Transverse colon (tissue), 4 donors: ENCODE measurements around the gene DUSP12. TPM values are rescaled to one million over a fixed set of nuclear protein-coding genes. Genes with fewer than 3 reads are reported as not detected.

Source experiments
- DNase-seq: peaks from one replicate; pipeline ENCODE4 v3.0.0-alpha.2; 2019
- H3K27ac ChIP-seq, 4 donors: fragments of 200-600 bp; sonication (generic); 2 replicates each; pipeline ENCODE4 v1.5.1; 2016 to 2018; ENCODE audit warnings: inconsistent platforms in 4 of 4
- H3K27me3 ChIP-seq: fragments of 200-600 bp; sonication (generic); 2 replicates; pipeline ENCODE4 v1.5.1; 2017; ENCODE audit warnings: inconsistent platforms
- H3K36me3 ChIP-seq, 4 donors: fragments of 200-600 bp; sonication (generic); 2 replicates each; pipeline ENCODE4 v1.5.1; 2017 to 2019; ENCODE audit warnings: inconsistent platforms in 4 of 4
- H3K4me1 ChIP-seq, 4 donors: fragments of 200-600 bp; sonication (generic); 2 replicates each; pipeline ENCODE4 v1.5.1; 2017 to 2020; ENCODE audit warnings: inconsistent platforms in 4 of 4
- H3K4me3 ChIP-seq, 4 donors: fragments of 200-600 bp; sonication (generic); 1 replicate in 1 of 4; 2 replicates in 3 of 4; pipeline versions ENCODE4 v1.5.1 to v1.6.1; 2017 to 2019; ENCODE audit warnings: inconsistent platforms in 4 of 4
- H3K9me3 ChIP-seq, 2 donors: fragments of 200-600 bp; sonication (generic); 2 replicates each; pipeline ENCODE4 v1.5.1; 2017 to 2019; ENCODE audit warnings: inconsistent platforms in 2 of 2
- CTCF ChIP-seq, 5 experiments: fragments of 200-600 bp in 3 of 5; fragments of 450-650 bp in 2 of 5; sonication (generic) in 3 of 5; IDR thresholded peaks; 1 replicate in 2 of 5; 2 replicates in 3 of 5; pipeline ENCODE4 v1.5.1; 2016 to 2017; ENCODE audit warnings: antibody characterized with exemption in 5 of 5, inconsistent platforms in 3 of 5, mild to moderate bottlenecking in 2 of 5, moderate library complexity in 1 of 5
- EP300 ChIP-seq: sonication (generic); formaldehyde crosslinking; IDR thresholded peaks from one replicate; pipeline ENCODE4 v1.6.1; 2017; ENCODE audit warnings: antibody characterized with exemption, low read depth
- POLR2A ChIP-seq: fragments of 450-650 bp; IDR thresholded peaks from one replicate; pipeline ENCODE4 v1.6.1; 2016; ENCODE audit warnings: antibody characterized with exemption, mild to moderate bottlenecking, moderate library complexity
- POLR2AphosphoS5 ChIP-seq, 3 donors: sonication (generic); formaldehyde crosslinking; IDR thresholded peaks; one replicate each; pipeline ENCODE4 v1.6.1; 2016; ENCODE audit warnings: antibody characterized with exemption in 3 of 3
- WGBS, 2 donors: methylation state at CpG; one replicate each; pipeline ENCODE4 v1.1.5; 2018; ENCODE audit warnings: low coverage in 1 of 2; 5-methylcytosine and 5-hydroxymethylcytosine counted together
- in situ Hi-C, 4 donors: fragments of 200-750 bp; cut with MboI; loops; one replicate each; pipeline versions ENCODE4 v1.15.0 to v1.15.1; 2017; ENCODE audit warnings: low sequenced_read_pairs in 3 of 4, low pct_ligation_motif_present in 1 of 4, low pct_unique_long_range_greater_than_20kb in 1 of 4
- intact Hi-C: fragments of 100-400 bp; cut with DNase I; formaldehyde crosslinking; loops from one replicate; pipeline ENCODE4 v1.15.1; 2023; ENCODE audit warnings: low total_unique reads
- total RNA-seq, 4 donors: library from RNA; depleted of rRNA; stranded (reverse); fragments of >200 nt; gene quantifications; one replicate each; pipeline ENCODE4 v1.1.0, GENCODE V29; 2016

The DUSP12 gene
- total RNA-seq, 4 donors from 2014 or later = 26.2 to 62.5 (median 28.4) TPM; not detected in 1

- DNase-seq = no peak
- intact Hi-C loops = no loop called here
- Histone ChIP-seq H3K4me3 (no peak overlapping the region), H3K36me3 (no peaks in the 10 kb centered on the region), H3K27ac (peak overlapping the region in 2 of 4 donors; percentile 16 to 42), H3K9me3 (no peaks in the 10 kb centered on the region), H3K4me1 (peaks cover 4 to 40% (median 8%) of the 10 kb centered on the region in 4 donors), H3K27me3 (no peaks in the 10 kb centered on the region)
- in situ Hi-C loops = no loop called here
- TF ChIP-seq EP300 (no peak), POLR2AphosphoS5 (IDR thresholded peaks at IDR 0.05) (no peak), POLR2A (no peak), CTCF (IDR thresholded peaks at IDR 0.05) (no peak)
These were observed 22.8 kb downstream of the DUSP12 start for GRCh38 chr1:161772397-161772796.

GRCh38 chr1:161773791-161774190, 24.2 kb downstream of the DUSP12 start:
- Histone ChIP-seq H3K4me3 (no peak overlapping the region), H3K36me3 (no peaks in the 10 kb centered on the region), H3K27me3 (no peaks in the 10 kb centered on the region), H3K4me1 (peaks cover 0 to 26% (median 0%) of the 10 kb centered on the region in 4 donors), H3K9me3 (no peaks in the 10 kb centered on the region), H3K27ac (no peak overlapping the region)
- in situ Hi-C loops (no loop called here), intact Hi-C loops (no loop called here)
- 60 to 67% methylated on average over 4 of the region's 4 CpGs for WGBS, 2 donors
- no peak for DNase-seq
- TF ChIP-seq POLR2AphosphoS5 (IDR thresholded peaks at IDR 0.05) = no peak
- TF ChIP-seq POLR2A = no peak
- no peak for TF ChIP-seq CTCF (IDR thresholded peaks at IDR 0.05)
- no peak for TF ChIP-seq EP300

- intact Hi-C loops (no loop called here), in situ Hi-C loops (loop anchor here in 2 of 4 donors (25.0 kb wide), 2 partner anchors 260 to 610 kb away; partner anchors contain the start of genes C1orf226 (in 1 of the 2) and SPATA46 (in 1 of the 2))
- no peaks in the 10 kb centered on the region for H3K27me3 ChIP-seq
These were observed 27.7 kb downstream of the DUSP12 start for GRCh38 chr1:161777261-161777660.

GRCh38 chr1:161778522-161778921, 28.9 kb downstream of the DUSP12 start:
- TF ChIP-seq POLR2A (no peak), POLR2AphosphoS5 (IDR thresholded peaks at IDR 0.05) (no peak), CTCF (IDR thresholded peaks at IDR 0.05) (no peak), EP300 (no peak)
- no peak overlapping the region for H3K4me3 ChIP-seq
- peaks cover 0 to 11% (median 3%) of the 10 kb centered on the region in 4 donors for H3K36me3 ChIP-seq
- H3K4me1 ChIP-seq = peaks cover 0 to 9% (median 0%) of the 10 kb centered on the region in 4 donors
- WGBS, 2 donors = 80 to 83% methylated on average over 1 of the region's 1 CpG
- H3K27me3 ChIP-seq = no peaks in the 10 kb centered on the region
- H3K27ac ChIP-seq = no peak overlapping the region
- in situ Hi-C loops (loop anchor here in 2 of 4 donors (25.0 kb wide), 2 partner anchors 259 to 609 kb away; partner anchors contain the start of genes C1orf226 (in 1 of the 2) and SPATA46 (in 1 of the 2)), intact Hi-C loops (no loop called here)
- DNase-seq = no peak
- H3K9me3 ChIP-seq = no peaks in the 10 kb centered on the region

More at GRCh38 chr1:161777261-161777660, 27.7 kb downstream of the DUSP12 start:
- Histone ChIP-seq H3K4me3 (no peak overlapping the region), H3K4me1 (peaks cover 0 to 9% (median 0%) of the 10 kb centered on the region in 4 donors), H3K9me3 (no peaks in the 10 kb centered on the region), H3K36me3 (peaks cover 0 to 11% (median 2%) of the 10 kb centered on the region in 4 donors), H3K27ac (no peak overlapping the region)
- no peak for TF ChIP-seq EP300
- no peak for TF ChIP-seq POLR2A
- TF ChIP-seq CTCF (IDR thresholded peaks at IDR 0.05) = no peak
- WGBS, 2 donors = 77 to 85% methylated on average over 2 of the region's 2 CpGs
- DNase-seq = no peak
